CD4-positive, CD25-positive, alpha-beta regulatory T cell (primary cell): ENCODE data around the gene PARD6G. TPM values are rescaled to one million over a fixed set of nuclear protein-coding genes. Genes with fewer than 3 reads are reported as not detected.

Experiments
- ATAC-seq, 2 donors: fragments of 150-1000 bp; cut with Tn5 transposase; one replicate each; pipeline ENCODE4 v1.10.0; 2021; ENCODE audit warnings: low read depth in 2 of 2, moderate number of reproducible peaks in 2 of 2, moderate library complexity in 1 of 2
- DNase-seq, 3 donors: peaks; one replicate each; pipeline versions ENCODE4 v3.0.0 to v3.0.0-alpha.2; 2012 to 2022; ENCODE audit warnings: mixed read lengths in 1 of 3
- H3K27ac ChIP-seq: one replicate; pipeline ENCODE4 v1.7.0; 2013; ENCODE audit warnings: mild to moderate bottlenecking, low read length; ENCODE audit not compliant: insufficient read depth, poor library complexity, severe bottlenecking
- H3K27me3 ChIP-seq: one replicate; pipeline ENCODE4 v1.7.0; 2013; ENCODE audit warnings: low read length; ENCODE audit not compliant: control insufficient read depth, insufficient read depth
- H3K36me3 ChIP-seq: one replicate; pipeline ENCODE4 v1.7.0; 2013; ENCODE audit warnings: mild to moderate bottlenecking, low read length, moderate library complexity; ENCODE audit not compliant: control insufficient read depth, insufficient read depth
- H3K4me1 ChIP-seq: 2 replicates; pipeline ENCODE4 v1.7.0; 2013; ENCODE audit warnings: mild to moderate bottlenecking, low read length; ENCODE audit not compliant: insufficient read depth, control insufficient read depth, poor library complexity, severe bottlenecking
- H3K4me3 ChIP-seq: one replicate; pipeline ENCODE4 v1.7.0; 2013; ENCODE audit warnings: low read depth, mild to moderate bottlenecking, low read length, moderate library complexity
- H3K9me3 ChIP-seq, 2 experiments: 1 replicate in 1 of 2; 2 replicates in 1 of 2; pipeline ENCODE4 v1.7.0; 2013; ENCODE audit warnings: low read length in 2 of 2, mild to moderate bottlenecking in 1 of 2, moderate library complexity in 1 of 2; ENCODE audit not compliant: control insufficient read depth in 2 of 2
- H3K27ac Mint-ChIP-seq, 3 donors: one replicate each; pipeline ENCODE4 v1.8.0; 2020 to 2022; ENCODE audit warnings: mild to moderate bottlenecking in 3 of 3, mixed read lengths in 3 of 3, moderate library complexity in 2 of 3
- H3K27me3 Mint-ChIP-seq: one replicate; pipeline ENCODE4 v1.8.0; 2022; ENCODE audit warnings: mild to moderate bottlenecking, mixed read lengths
- H3K36me3 Mint-ChIP-seq: one replicate; pipeline ENCODE4 v1.8.0; 2020; ENCODE audit warnings: mixed read lengths
- H3K4me1 Mint-ChIP-seq, 4 donors: one replicate each; pipeline ENCODE4 v1.8.0; 2020 to 2022; ENCODE audit warnings: mixed read lengths in 4 of 4, mild to moderate bottlenecking in 1 of 4
- H3K4me3 Mint-ChIP-seq, 4 donors: one replicate each; pipeline ENCODE4 v1.8.0; 2020 to 2022; ENCODE audit warnings: mild to moderate bottlenecking in 4 of 4, mixed read lengths in 4 of 4, moderate library complexity in 3 of 4
- H3K9me3 Mint-ChIP-seq, 7 donors: one replicate each; pipeline ENCODE4 v1.8.0; 2020 to 2022; ENCODE audit warnings: mixed read lengths in 7 of 7, mild to moderate bottlenecking in 3 of 7, moderate library complexity in 2 of 7
- polyA plus RNA-seq, 4 donors: library from polyadenylated mRNA; unstranded; fragments of 300-500 nt; fragmentation: Illumina TruSeq; gene quantifications; one replicate each; pipeline ENCODE4 v1.2.3, GENCODE V29; 2021
- total RNA-seq: library from RNA; stranded (reverse); gene quantifications from one replicate; pipeline ENCODE4 v1.2.3, GENCODE V29; 2022

The PARD6G gene
- total and polyA plus RNA-seq, 5 donors from 2014 or later = 0.20 to 0.48 (median 0.39) TPM

- Mint-ChIP-seq H3K4me3 (no peak overlapping the region), H3K27ac (no peak overlapping the region), H3K36me3 (peaks cover 66% of the 10 kb centered on the region), H3K27me3 (no peaks in the 10 kb centered on the region), H3K9me3 (no peaks in the 10 kb centered on the region), H3K4me1 (peaks cover 6 to 15% (median 9%) of the 10 kb centered on the region in 4 donors)
- no peak overlapping the region for H3K27ac ChIP-seq
- peaks cover 72% of the 10 kb centered on the region for H3K36me3 ChIP-seq
- H3K4me1 ChIP-seq = no peaks in the 10 kb centered on the region
- ATAC-seq (no peak), DNase-seq (no peak)
- H3K27me3 ChIP-seq = no peaks in the 10 kb centered on the region
- H3K9me3 ChIP-seq = no peaks in the 10 kb centered on the region
- H3K4me3 ChIP-seq = no peak overlapping the region
Measured at GRCh38 chr18:80136679-80137078, 110.6 kb downstream of the PARD6G start.

GRCh38 chr18:80135136-80135535, 112.2 kb downstream of the PARD6G start:
- H3K27ac Mint-ChIP-seq = no peak overlapping the region
- peaks cover 7 to 23% (median 14%) of the 10 kb centered on the region in 4 donors for H3K4me1 Mint-ChIP-seq
- H3K36me3 Mint-ChIP-seq = peaks cover 69% of the 10 kb centered on the region
- H3K4me3 Mint-ChIP-seq = no peak overlapping the region
- Histone ChIP-seq H3K27me3 (no peaks in the 10 kb centered on the region), H3K36me3 (peaks cover 75% of the 10 kb centered on the region), H3K27ac (no peak overlapping the region), H3K9me3 (no peaks in the 10 kb centered on the region), H3K4me3 (no peak overlapping the region), H3K4me1 (no peaks in the 10 kb centered on the region)
- H3K27me3 Mint-ChIP-seq = no peaks in the 10 kb centered on the region
- H3K9me3 Mint-ChIP-seq = no peaks in the 10 kb centered on the region
- no peak for DNase-seq
- ATAC-seq = no peak

- H3K27me3 ChIP-seq = no peaks in the 10 kb centered on the region
- H3K9me3 ChIP-seq = no peaks in the 10 kb centered on the region
- no peak overlapping the region for H3K4me3 ChIP-seq
- Mint-ChIP-seq H3K9me3 (no peaks in the 10 kb centered on the region), H3K36me3 (peaks cover 63% of the 10 kb centered on the region), H3K27ac (no peak overlapping the region), H3K4me1 (peaks cover 11 to 25% (median 22%) of the 10 kb centered on the region in 4 donors), H3K27me3 (no peaks in the 10 kb centered on the region), H3K4me3 (no peak overlapping the region)
- no peak overlapping the region for H3K27ac ChIP-seq
- no peaks in the 10 kb centered on the region for H3K4me1 ChIP-seq
- peaks cover 62% of the 10 kb centered on the region for H3K36me3 ChIP-seq
- ATAC-seq (no peak), DNase-seq (no peak)
Measured at GRCh38 chr18:80133124-80133523, 114.2 kb downstream of the PARD6G start.

- no peak overlapping the region for H3K27ac Mint-ChIP-seq
- Histone ChIP-seq H3K9me3 (no peaks in the 10 kb centered on the region), H3K4me1 (no peaks in the 10 kb centered on the region), H3K36me3 (peaks cover 54% of the 10 kb centered on the region), H3K4me3 (no peak overlapping the region), H3K27ac (no peak overlapping the region), H3K27me3 (no peaks in the 10 kb centered on the region)
- peaks cover 19 to 33% (median 24%) of the 10 kb centered on the region in 4 donors for H3K4me1 Mint-ChIP-seq
- peaks cover 61% of the 10 kb centered on the region for H3K36me3 Mint-ChIP-seq
- H3K27me3 Mint-ChIP-seq = no peaks in the 10 kb centered on the region
- ATAC-seq (no peak), DNase-seq (no peak)
- H3K4me3 Mint-ChIP-seq = no peak overlapping the region
- peaks cover 0 to 1% (median 0%) of the 10 kb centered on the region in 7 donors for H3K9me3 Mint-ChIP-seq
Measured at GRCh38 chr18:80132180-80132812, 115.0 kb downstream of the PARD6G start.

GRCh38 chr18:80130555-80130954, 116.8 kb downstream of the PARD6G start:
- Histone ChIP-seq H3K27ac (no peak overlapping the region), H3K36me3 (peaks cover 37% of the 10 kb centered on the region), H3K9me3 (no peaks in the 10 kb centered on the region), H3K27me3 (no peaks in the 10 kb centered on the region), H3K4me1 (no peaks in the 10 kb centered on the region), H3K4me3 (no peak overlapping the region)
- H3K27ac Mint-ChIP-seq = peak overlapping the region in 1 of 3 donors; percentile 23
- H3K4me1 Mint-ChIP-seq = peaks cover 19 to 47% (median 33%) of the 10 kb centered on the region in 4 donors
- H3K27me3 Mint-ChIP-seq = no peaks in the 10 kb centered on the region
- DNase-seq (no peak), ATAC-seq (no peak)
- peaks cover 0 to 1% (median 0%) of the 10 kb centered on the region in 7 donors for H3K9me3 Mint-ChIP-seq
- peaks cover 56% of the 10 kb centered on the region for H3K36me3 Mint-ChIP-seq
- no peak overlapping the region for H3K4me3 Mint-ChIP-seq

GRCh38 chr18:80129672-80130367, 117.5 kb downstream of the PARD6G start:
- Histone ChIP-seq H3K9me3 (no peaks in the 10 kb centered on the region), H3K27me3 (no peaks in the 10 kb centered on the region), H3K36me3 (peaks cover 30% of the 10 kb centered on the region), H3K4me3 (no peak overlapping the region), H3K4me1 (no peaks in the 10 kb centered on the region), H3K27ac (no peak overlapping the region)
- ATAC-seq (no peak), DNase-seq (no peak)
- Mint-ChIP-seq H3K9me3 (peaks cover 0 to 1% (median 0%) of the 10 kb centered on the region in 7 donors), H3K36me3 (peaks cover 49% of the 10 kb centered on the region), H3K4me3 (no peak overlapping the region), H3K4me1 (peaks cover 19 to 47% (median 33%) of the 10 kb centered on the region in 4 donors), H3K27ac (peak overlapping the region in 2 of 3 donors; percentile 16 to 40), H3K27me3 (no peaks in the 10 kb centered on the region)

- Mint-ChIP-seq H3K27ac (peak overlapping the region in 1 of 3 donors; percentile 27), H3K36me3 (peaks cover 49% of the 10 kb centered on the region)
Measured at GRCh38 chr18:80127635-80128034, 119.7 kb downstream of the PARD6G start.

More at GRCh38 chr18:80127635-80128034, 119.7 kb downstream of the PARD6G start:
- Histone ChIP-seq H3K4me1 (no peaks in the 10 kb centered on the region), H3K4me3 (no peak overlapping the region), H3K27ac (no peak overlapping the region), H3K27me3 (no peaks in the 10 kb centered on the region), H3K9me3 (no peaks in the 10 kb centered on the region), H3K36me3 (peaks cover 12% of the 10 kb centered on the region)
- Mint-ChIP-seq H3K27me3 (no peaks in the 10 kb centered on the region), H3K9me3 (peaks cover 0 to 1% (median 0%) of the 10 kb centered on the region in 7 donors), H3K4me1 (peaks cover 30 to 57% (median 37%) of the 10 kb centered on the region in 4 donors), H3K4me3 (no peak overlapping the region)
- no peak for ATAC-seq
- no peak for DNase-seq
